CD4-positive, alpha-beta T cell treated with Interleukin-4 for 1 hour (primary cell): Measurements from ENCODE around the gene RNASE8.
"Not testable (repeated sequence)": the region's sequence is repeated elsewhere in the genome, so short reads cannot be mapped to it uniquely, and the experiment has no call there.

ENCODE experiments used
- DNase-seq, 2 donors: peaks; one replicate each; pipeline ENCODE4 v3.0.0-alpha.2; 2020 to 2022

RNASE8 gene

DNA sequence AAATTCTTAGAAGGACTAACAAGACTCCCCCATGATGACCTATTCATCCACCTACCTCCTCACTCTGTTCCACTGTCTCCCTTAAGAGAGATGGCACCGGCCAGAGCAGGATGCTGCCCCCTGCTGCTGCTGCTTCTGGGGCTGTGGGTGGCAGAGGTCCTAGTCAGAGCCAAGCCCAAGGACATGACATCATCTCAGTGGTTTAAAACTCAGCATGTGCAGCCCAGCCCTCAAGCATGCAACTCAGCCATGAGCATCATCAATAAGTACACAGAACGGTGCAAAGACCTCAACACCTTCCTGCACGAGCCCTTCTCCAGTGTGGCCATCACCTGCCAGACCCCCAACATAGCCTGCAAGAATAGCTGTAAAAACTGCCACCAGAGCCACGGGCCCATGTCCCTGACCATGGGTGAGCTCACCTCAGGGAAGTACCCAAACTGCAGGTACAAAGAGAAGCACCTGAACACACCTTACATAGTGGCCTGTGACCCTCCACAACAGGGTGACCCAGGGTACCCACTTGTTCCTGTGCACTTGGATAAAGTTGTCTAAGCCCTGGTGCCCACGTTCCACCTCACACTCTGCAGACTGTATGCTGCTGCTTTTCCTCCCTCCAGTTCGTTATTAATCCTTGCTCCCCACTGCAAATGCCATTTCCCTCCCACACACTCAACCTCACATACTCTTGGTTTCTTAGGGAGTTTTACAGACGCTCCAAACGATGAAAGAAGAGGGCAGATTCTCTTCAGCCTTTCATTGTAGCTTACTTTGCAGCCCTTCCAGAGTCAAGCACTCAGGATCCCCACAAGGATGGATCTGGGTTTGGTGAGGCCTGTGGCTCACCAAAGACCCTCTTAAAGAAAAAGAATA, at the start of gene RNASE8:
RNASE8 (plus strand) TSS at position 20 of the 873 bp plus-strand sequence; CDS start at position 91, 71 bp downstream.
- DNase-seq: no peak

DNA sequence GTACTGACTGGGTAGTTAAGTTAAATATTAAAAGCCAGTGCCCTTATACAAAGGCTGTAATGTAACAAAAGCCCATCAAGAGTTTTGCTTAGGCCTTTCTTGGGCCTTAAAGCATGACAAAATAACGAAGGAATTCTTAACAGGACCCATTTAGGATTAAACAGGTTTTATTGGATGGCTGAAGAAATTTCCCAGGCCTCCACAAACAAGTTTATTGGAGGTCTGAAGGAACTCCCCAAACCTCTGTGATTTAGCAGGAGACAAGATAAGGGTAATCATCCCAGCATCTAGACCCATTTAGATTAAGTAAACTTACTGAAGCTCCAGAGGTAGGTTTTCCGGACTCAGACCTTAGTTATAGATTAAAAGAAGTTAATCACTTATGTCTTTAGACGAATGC, 47.9 kb upstream of the RNASE8 start:
- not testable (repeated sequence) for DNase-seq

DNA sequence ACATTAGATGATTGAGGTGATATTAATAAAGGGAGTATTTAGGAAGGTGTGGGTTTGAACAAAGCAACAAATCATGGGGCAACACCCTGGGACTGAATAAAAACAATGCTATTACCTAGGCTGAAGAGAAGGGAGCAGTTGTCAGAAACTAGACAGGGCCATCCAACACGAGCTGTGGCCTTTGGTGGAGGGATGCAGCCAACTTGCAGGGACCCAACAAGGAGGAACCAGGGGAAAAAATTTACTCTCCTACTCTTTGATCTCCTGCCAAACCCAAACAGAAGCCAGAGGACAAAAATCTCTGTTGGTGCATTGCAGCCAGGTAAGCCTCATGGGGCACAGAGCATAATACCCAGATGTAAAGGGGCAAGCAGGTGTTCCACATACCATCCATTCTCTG, 46.5 kb upstream of the RNASE8 start:
- no peak for DNase-seq

DNA sequence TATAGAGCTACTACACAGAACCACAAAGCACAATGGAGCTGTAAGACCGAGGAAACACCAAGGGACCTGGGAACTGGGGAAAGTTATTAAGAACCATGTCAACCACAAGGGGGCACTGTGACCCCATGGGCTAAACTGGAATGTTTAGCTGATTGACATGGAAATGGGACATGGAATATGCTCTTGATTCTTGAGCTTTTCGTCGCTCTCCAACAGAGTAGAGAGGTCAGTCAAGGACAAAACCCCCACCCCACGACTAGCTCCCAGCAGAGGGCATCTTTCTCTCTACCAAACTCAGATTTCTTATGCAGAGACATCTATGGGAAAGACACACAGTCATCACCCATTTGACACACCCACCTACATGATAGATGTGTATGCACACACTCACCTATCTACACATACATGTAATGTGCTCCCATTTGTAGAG, 42.8 kb upstream of the RNASE8 start:
- peak; percentile 79 to 83 for DNase-seq

- no peak for DNase-seq
Measured at GRCh38 chr14:21015312-21015711, 42.3 kb upstream of the RNASE8 start.

GRCh38 chr14:21016413-21017190, 41.0 kb upstream of the RNASE8 start:
- no peak for DNase-seq

- no peak for DNase-seq
Measured at GRCh38 chr14:21017528-21018245, 39.9 kb upstream of the RNASE8 start.

DNA sequence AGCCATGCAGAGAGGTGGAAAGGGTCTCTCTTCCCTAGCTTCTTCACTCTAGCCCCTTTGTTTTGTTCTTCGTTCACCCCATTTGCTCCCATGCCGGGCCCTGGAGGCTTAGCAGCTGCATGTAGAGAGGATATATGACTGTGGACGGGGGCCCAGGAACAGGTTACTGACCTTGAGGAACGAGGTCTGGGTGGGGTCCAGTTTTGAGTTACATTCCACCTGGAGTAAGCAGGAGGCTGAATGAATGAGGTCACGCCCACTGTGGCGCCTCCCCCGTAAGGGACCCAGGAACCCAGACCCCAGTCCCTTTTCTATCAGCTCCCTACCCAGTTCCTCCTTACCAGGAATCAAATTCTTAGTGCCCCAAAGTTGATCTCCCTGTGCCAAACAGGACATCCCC, 39.3 kb upstream of the RNASE8 start:
- no peak for DNase-seq

- no peak for DNase-seq
Measured at GRCh38 chr14:21018781-21019180, 38.8 kb upstream of the RNASE8 start.

GRCh38 chr14:21019366-21019765, 38.3 kb upstream of the RNASE8 start:
- DNase-seq: no peak

GRCh38 chr14:21020977-21021545, 36.6 kb upstream of the RNASE8 start:
- DNase-seq: no peak

DNA sequence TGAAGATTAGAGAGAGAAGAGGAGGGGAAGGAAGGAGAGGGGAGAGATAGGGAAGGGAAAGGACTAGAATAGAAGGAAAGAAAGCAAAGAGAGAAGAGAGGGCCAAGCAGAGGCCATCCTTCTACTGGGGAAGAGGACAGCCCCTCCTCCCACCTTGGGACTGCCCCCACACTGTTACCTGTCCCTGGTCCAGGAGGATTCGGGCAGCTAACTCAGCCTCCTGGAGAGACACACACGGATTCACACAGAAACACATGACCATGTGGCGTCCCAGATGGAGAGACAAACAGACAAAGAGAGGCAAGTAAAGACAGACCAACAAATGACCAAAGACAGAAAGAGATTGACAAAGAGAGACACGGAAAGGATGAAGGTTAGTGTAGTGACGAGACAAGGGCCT, 34.9 kb upstream of the RNASE8 start:
- no peak for DNase-seq

- DNase-seq: no peak
Measured at GRCh38 chr14:21023174-21023573, 34.4 kb upstream of the RNASE8 start.

DNA sequence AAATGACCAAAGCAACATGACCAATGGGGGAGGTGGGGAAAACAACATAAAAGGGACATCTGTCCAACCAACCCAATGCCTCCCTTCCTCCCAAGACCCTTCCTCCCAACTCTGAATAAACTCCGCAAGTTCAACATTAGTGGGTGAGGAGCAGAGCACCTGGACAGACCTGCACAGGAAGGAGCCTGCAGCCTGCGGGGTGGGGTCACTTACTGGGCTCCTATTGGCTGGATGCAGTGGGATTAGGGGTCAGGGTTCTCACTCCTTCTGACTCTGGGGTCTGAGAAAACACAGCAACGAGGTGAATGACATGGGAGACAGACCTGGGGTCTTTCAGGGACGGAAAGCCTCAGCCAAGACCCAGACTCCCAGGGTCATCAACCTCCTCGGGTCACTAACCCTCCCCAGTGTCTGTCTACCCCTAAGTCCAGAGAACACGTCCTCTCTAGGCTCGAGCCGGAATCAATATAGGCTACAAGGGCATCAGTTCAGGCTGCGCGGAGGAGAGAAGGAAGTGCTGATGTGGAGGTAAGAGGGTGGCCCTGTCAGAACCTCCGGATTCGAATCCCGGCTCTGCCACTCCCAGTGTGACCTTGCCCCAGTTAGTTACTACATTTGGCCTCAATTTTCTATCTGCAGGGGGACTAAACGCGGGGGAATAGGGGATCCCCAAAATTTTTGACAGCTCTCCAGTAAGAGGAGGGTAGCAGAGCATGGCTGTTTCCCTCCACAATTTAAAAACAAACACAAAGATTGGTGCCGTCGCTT, 33.6 kb upstream of the RNASE8 start:
- peak in 1 of 2 donors; percentile 15 for DNase-seq

- peak; percentile 81 to 84 for DNase-seq
Measured at GRCh38 chr14:21024585-21025370, 32.8 kb upstream of the RNASE8 start, which contains the start of gene NDRG2. Gene NDRG2, minus strand, starts transcription at chr14:21025061. Its CDS starts 1,746 bp downstream, at chr14:21023315.

- no peak for DNase-seq
Measured at GRCh38 chr14:21025371-21026273, 32.0 kb upstream of the RNASE8 start.

GRCh38 chr14:21026274-21026987, 31.2 kb upstream of the RNASE8 start:
- DNase-seq: no peak

- no peak for DNase-seq
Measured at GRCh38 chr14:21026988-21027315, 30.7 kb upstream of the RNASE8 start.

DNA sequence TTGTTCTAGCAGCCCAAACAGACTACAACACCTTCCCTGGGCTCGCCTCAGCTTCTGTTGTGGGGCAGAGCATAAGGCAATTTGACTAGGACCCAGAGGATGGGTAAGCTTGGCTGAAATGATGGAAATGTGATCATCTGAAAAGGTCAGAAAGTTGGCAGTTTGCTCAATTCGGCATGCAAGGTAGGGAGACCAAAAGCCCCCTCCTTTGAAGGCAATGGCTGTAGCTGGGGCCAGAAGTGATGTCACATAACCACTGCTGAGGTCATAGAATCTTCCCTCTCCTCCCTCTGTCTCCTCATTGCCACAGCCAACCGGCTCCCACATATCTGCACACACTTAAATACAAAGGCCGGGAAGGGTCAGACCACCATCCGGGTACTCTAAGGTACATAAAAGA, 27.7 kb upstream of the RNASE8 start, which contains the start of gene TPPP2:
TPPP2 (plus strand) TSS at position 301 of the 400 bp plus-strand sequence. CDS start 365 bp downstream, outside the sequence.
- no peak for DNase-seq
